IMR-90 (cell line): ENCODE results near the gene CNOT9.

Experiments
- CTCF ChIP-seq: conservative IDR thresholded peaks from 2 replicates; pipeline ENCODE4 v1.5.1; 2012; ENCODE audit warnings: mild to moderate bottlenecking, low read depth, low read length, improper control_type of control experiment
- RFX5 ChIP-seq: IDR thresholded peaks from 2 replicates; pipeline ENCODE4 v1.8.0; 2012; ENCODE audit warnings: low read depth, mild to moderate bottlenecking, low read length, moderate library complexity
- TF ChIP-seq, protein P1 (sequence below): fragments of 150-350 bp; IDR thresholded peaks from 2 replicates; pipeline ENCODE4 v1.6.1; 2016; ENCODE audit warnings: low read depth, mild to moderate bottlenecking, low read length, moderate library complexity, borderline replicate concordance

DNA sequence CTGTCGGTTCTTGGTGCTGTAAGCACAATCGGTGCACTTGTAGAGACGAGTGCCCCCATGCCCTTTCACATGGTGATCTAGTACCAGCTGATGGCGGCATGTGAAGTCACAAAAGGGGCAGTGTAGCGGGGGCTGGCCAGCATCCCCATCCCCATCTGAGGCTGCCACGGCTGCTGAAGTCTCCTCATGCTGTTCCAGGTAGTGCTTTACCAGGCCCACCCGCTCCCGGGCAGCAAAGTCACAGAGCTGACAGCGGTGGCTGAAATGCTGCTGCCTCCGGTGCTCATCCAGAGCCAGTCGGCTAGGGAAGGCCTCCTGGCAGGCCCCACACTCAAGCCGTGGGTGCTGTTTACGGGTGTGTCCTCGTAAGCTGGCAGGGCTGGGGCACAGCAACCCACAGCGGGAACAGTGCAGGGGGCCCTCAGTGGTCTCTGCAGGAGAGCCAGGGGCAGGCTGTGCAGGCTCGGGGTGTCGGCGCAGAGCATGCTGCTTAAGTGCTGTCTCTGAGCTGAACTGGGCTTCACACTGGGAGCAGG is 73.5 kb downstream of the CNOT9 start:
- TF ChIP-seq CTCF (no peak), RFX5 (no peak)
- TF ChIP-seq, protein P1, sequence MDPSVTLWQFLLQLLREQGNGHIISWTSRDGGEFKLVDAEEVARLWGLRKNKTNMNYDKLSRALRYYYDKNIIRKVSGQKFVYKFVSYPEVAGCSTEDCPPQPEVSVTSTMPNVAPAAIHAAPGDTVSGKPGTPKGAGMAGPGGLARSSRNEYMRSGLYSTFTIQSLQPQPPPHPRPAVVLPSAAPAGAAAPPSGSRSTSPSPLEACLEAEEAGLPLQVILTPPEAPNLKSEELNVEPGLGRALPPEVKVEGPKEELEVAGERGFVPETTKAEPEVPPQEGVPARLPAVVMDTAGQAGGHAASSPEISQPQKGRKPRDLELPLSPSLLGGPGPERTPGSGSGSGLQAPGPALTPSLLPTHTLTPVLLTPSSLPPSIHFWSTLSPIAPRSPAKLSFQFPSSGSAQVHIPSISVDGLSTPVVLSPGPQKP, result no peak
